ENCODE data around the gene ITGA7. TPM values are rescaled to one million over a fixed set of nuclear protein-coding genes. Genes with fewer than 3 reads are reported as not detected.

Gene ITGA7
- total and polyA plus RNA-seq, 2 of the 8 experiments (the other 6 are each of a cell fraction or from before 2014, with no cell fraction given) = 57.6 to 86.1 TPM

DNA sequence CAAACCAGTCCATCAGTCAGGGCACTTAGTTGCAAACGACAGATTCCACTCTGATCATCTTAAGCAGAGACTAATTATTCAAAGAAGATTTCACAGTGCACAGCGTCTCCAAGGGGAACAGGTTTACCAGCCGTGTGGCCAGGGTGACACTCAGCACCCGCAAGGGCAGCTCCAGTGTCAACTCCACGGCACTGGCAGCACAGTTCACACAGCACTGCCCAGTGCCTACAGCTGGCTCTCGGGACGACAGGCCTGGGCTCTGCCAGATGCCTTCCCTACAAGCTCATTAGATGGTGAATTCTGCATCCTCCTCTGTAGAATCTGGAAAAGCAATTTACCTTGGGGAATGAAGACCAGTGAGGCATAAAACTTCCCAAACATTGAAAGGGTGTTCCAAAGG lies 66.1 kb downstream of the ITGA7 start (continued):
- TF ChIP-seq, protein P1, sequence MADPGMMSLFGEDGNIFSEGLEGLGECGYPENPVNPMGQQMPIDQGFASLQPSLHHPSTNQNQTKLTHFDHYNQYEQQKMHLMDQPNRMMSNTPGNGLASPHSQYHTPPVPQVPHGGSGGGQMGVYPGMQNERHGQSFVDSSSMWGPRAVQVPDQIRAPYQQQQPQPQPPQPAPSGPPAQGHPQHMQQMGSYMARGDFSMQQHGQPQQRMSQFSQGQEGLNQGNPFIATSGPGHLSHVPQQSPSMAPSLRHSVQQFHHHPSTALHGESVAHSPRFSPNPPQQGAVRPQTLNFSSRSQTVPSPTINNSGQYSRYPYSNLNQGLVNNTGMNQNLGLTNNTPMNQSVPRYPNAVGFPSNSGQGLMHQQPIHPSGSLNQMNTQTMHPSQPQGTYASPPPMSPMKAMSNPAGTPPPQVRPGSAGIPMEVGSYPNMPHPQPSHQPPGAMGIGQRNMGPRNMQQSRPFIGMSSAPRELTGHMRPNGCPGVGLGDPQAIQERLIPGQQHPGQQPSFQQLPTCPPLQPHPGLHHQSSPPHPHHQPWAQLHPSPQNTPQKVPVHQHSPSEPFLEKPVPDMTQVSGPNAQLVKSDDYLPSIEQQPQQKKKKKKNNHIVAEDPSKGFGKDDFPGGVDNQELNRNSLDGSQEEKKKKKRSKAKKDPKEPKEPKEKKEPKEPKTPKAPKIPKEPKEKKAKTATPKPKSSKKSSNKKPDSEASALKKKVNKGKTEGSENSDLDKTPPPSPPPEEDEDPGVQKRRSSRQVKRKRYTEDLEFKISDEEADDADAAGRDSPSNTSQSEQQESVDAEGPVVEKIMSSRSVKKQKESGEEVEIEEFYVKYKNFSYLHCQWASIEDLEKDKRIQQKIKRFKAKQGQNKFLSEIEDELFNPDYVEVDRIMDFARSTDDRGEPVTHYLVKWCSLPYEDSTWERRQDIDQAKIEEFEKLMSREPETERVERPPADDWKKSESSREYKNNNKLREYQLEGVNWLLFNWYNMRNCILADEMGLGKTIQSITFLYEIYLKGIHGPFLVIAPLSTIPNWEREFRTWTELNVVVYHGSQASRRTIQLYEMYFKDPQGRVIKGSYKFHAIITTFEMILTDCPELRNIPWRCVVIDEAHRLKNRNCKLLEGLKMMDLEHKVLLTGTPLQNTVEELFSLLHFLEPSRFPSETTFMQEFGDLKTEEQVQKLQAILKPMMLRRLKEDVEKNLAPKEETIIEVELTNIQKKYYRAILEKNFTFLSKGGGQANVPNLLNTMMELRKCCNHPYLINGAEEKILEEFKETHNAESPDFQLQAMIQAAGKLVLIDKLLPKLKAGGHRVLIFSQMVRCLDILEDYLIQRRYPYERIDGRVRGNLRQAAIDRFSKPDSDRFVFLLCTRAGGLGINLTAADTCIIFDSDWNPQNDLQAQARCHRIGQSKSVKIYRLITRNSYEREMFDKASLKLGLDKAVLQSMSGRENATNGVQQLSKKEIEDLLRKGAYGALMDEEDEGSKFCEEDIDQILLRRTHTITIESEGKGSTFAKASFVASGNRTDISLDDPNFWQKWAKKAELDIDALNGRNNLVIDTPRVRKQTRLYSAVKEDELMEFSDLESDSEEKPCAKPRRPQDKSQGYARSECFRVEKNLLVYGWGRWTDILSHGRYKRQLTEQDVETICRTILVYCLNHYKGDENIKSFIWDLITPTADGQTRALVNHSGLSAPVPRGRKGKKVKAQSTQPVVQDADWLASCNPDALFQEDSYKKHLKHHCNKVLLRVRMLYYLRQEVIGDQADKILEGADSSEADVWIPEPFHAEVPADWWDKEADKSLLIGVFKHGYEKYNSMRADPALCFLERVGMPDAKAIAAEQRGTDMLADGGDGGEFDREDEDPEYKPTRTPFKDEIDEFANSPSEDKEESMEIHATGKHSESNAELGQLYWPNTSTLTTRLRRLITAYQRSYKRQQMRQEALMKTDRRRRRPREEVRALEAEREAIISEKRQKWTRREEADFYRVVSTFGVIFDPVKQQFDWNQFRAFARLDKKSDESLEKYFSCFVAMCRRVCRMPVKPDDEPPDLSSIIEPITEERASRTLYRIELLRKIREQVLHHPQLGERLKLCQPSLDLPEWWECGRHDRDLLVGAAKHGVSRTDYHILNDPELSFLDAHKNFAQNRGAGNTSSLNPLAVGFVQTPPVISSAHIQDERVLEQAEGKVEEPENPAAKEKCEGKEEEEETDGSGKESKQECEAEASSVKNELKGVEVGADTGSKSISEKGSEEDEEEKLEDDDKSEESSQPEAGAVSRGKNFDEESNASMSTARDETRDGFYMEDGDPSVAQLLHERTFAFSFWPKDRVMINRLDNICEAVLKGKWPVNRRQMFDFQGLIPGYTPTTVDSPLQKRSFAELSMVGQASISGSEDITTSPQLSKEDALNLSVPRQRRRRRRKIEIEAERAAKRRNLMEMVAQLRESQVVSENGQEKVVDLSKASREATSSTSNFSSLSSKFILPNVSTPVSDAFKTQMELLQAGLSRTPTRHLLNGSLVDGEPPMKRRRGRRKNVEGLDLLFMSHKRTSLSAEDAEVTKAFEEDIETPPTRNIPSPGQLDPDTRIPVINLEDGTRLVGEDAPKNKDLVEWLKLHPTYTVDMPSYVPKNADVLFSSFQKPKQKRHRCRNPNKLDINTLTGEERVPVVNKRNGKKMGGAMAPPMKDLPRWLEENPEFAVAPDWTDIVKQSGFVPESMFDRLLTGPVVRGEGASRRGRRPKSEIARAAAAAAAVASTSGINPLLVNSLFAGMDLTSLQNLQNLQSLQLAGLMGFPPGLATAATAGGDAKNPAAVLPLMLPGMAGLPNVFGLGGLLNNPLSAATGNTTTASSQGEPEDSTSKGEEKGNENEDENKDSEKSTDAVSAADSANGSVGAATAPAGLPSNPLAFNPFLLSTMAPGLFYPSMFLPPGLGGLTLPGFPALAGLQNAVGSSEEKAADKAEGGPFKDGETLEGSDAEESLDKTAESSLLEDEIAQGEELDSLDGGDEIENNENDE (IDR thresholded peaks at IDR 0.05; ENCODE audit: insufficient replicate concordance, low read length) = no peak
- TF ChIP-seq ZNF274 (IDR thresholded peaks at IDR 0.05; ENCODE audit: borderline replicate concordance, extremely low read depth, low read length) (no peak), SRF (IDR thresholded peaks at IDR 0.05; ENCODE audit: low read depth, low read length) (no peak), SIRT6 (IDR thresholded peaks at IDR 0.05; ENCODE audit: low read length) (no peak), JUND (IDR thresholded peaks at IDR 0.05; ENCODE audit: low read length) (no peak)
- TF ChIP-seq, protein P2, sequence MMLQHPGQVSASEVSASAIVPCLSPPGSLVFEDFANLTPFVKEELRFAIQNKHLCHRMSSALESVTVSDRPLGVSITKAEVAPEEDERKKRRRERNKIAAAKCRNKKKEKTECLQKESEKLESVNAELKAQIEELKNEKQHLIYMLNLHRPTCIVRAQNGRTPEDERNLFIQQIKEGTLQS (IDR thresholded peaks at IDR 0.05; ENCODE audit: insufficient read depth, low read depth, low read length) = no peak
